Fibroblast of pulmonary artery (primary cell): ENCODE measurements around the gene ZRANB2.

Experiments
- DNase-seq: peaks from one replicate; pipeline ENCODE4 v3.0.0-alpha.2; 2010; ENCODE audit warnings: low read depth
- H3K4me3 ChIP-seq: replicated peaks from 2 replicates; pipeline ENCODE4 v1.5.1; 2011; ENCODE audit warnings: low read depth, mild to moderate bottlenecking, control low read depth, low read length, moderate library complexity
- CTCF ChIP-seq: IDR thresholded peaks from 2 replicates; pipeline ENCODE4 v1.5.1; 2011; ENCODE audit warnings: mild to moderate bottlenecking, control low read depth, low read length, inconsistent platforms; ENCODE audit errors: missing control alignments

ZRANB2 gene

GRCh38 chr1:71043065-71043464 lies 37.8 kb downstream of the ZRANB2 start:
- H3K4me3 ChIP-seq = no peak overlapping the region

DNA sequence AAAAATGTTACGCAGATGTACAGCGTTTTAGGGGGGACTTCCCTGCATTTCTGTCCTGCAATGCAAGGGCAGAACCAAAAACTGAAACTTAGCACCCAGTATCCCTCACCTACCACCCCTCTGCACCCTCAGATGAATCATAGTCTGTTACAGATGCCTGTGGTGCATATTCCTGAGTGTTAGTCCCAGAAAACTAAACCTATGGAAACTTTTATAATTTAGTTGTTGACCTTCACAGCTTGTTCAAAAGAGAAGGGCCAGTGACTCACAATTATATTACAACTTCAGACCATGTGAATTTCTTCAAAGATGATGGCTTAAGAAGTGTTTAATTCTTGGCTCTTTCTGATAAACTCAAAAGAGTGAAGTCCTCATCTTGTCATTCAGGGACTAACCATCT lies 39.0 kb downstream of the ZRANB2 start:
- H3K4me3 ChIP-seq = no peak overlapping the region
- TF ChIP-seq CTCF = no peak
- DNase-seq = no peak

More at GRCh38 chr1:71043065-71043464, 37.8 kb downstream of the ZRANB2 start:
- no peak for DNase-seq
- no peak for TF ChIP-seq CTCF

- no peak for TF ChIP-seq CTCF
- no peak for DNase-seq
- H3K4me3 ChIP-seq = no peak overlapping the region
Measured at GRCh38 chr1:71039661-71040262, 41.1 kb downstream of the ZRANB2 start.

DNA sequence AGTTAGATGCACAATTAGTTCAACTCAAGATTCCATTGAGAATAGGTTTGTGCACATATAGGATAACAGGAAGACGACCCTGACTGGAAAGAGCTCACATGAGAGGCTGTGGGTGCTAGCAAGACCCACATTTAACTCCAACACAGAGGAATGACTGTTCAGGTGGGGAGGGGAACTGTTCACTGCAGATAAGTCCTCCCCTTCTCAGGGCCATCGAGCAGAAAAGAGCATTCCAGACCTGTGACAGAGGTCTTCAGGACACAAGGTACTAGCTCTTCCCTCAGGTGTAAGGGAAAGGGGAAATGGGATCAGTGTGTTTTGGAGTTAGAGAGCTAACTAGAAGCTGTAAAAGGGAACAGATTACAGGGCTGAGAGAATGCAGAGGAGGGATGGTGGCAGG lies 41.9 kb downstream of the ZRANB2 start:
- DNase-seq = no peak
- no peak overlapping the region for H3K4me3 ChIP-seq
- no peak for TF ChIP-seq CTCF

DNA sequence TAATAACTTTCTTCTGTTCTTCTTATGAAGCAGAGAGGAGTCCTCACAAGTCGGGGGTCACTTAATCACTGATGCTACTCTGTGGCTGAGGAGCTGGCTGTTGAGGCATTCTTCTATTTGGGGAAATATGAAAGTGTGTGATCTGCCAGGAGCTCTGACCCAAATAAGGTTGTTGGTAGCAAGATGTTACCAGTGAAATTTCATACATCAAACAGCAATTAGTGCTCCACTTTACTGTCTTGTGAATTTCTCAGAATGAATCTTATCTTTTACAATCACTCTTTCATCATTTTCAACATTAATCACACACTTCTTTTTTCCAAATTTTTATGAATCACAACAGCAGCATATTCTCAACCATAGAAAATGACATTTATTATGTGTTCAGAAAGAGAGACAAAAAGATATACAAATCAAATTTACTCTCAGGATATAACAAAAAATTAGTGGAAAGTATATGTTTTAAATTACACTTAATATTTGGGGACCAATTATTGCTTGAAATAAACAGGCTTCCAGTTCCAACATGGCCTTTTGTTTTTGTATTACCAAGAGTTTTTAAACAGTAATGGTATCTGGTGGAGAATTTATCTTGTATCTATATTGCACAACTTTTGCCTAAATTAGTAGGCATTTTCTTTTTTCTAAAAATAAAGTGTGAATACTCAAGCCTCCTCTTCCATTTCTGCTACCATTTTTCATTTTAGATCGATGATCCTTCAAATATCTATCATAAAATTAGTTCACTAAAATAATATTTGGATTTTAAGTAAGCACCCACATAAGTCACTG lies 42.8 kb downstream of the ZRANB2 start:
- TF ChIP-seq CTCF = no peak
- DNase-seq = no peak
- H3K4me3 ChIP-seq = no peak overlapping the region

GRCh38 chr1:71037066-71037465 lies 43.8 kb downstream of the ZRANB2 start:
- no peak for TF ChIP-seq CTCF
- DNase-seq = no peak
- H3K4me3 ChIP-seq = no peak overlapping the region

GRCh38 chr1:71033136-71033535 lies 47.7 kb downstream of the ZRANB2 start:
- no peak for DNase-seq
- no peak overlapping the region for H3K4me3 ChIP-seq
- no peak for TF ChIP-seq CTCF
